Measurements from ENCODE around the gene HSH2D. TPM values are rescaled to one million over a fixed set of nuclear protein-coding genes. Genes with fewer than 3 reads are reported as not detected.
"Not testable (repeated sequence)": the region's sequence is repeated elsewhere in the genome, so short reads cannot be mapped to it uniquely, and the experiment has no call there.

HSH2D gene
- total RNA-seq, 4 donors from 2014 or later = 0.52 to 0.83 (median 0.75) TPM; not detected in 1

GRCh38 chr19:16098821-16099220, 44.7 kb upstream of the HSH2D start:
- DNase-seq (ENCODE audit: extremely low spot score) = no peak

GRCh38 chr19:16099314-16099965, 44.0 kb upstream of the HSH2D start:
- Histone ChIP-seq H3K4me1 (peaks cover 0 to 38% (median 34%) of the 10 kb centered on the region in 4 donors), H3K36me3 (peaks cover 74 to 100% (median 99%) of the 10 kb centered on the region in 4 donors), H3K27ac (replicated peaks in 1 of 4) (peak overlapping the region; percentile 64 to 100 (median 98))
- TF ChIP-seq POLR2AphosphoS5 (IDR thresholded peaks at IDR 0.05) = peak in 1 of 2 donors; percentile 6
- WGBS = 83% methylated on average over 8 of the region's 8 CpGs
- H3K9me3 ChIP-seq; H3K27me3 ChIP-seq; intact Hi-C loops (cut with DNase I); H3K4me3 ChIP-seq; DNase-seq (ENCODE audit: extremely low spot score): not testable (repeated sequence)

More at GRCh38 chr19:16098821-16099220, 44.7 kb upstream of the HSH2D start:
- no peaks in the 10 kb centered on the region for H3K27me3 ChIP-seq
- no peak for TF ChIP-seq POLR2AphosphoS5 (IDR thresholded peaks at IDR 0.05)
- TF ChIP-seq EP300 (IDR thresholded peaks at IDR 0.05) = no peak
- no peak for TF ChIP-seq POLR2A (IDR thresholded peaks at IDR 0.05; ENCODE audit: low read depth)
- no peak for TF ChIP-seq CTCF (IDR thresholded peaks at IDR 0.05)
- H3K27ac ChIP-seq (replicated peaks in 1 of 4) = peak overlapping the region; percentile 64 to 100 (median 98)
- peaks cover 0 to 44% (median 40%) of the 10 kb centered on the region in 4 donors for H3K4me1 ChIP-seq
- no peaks in the 10 kb centered on the region for H3K9me3 ChIP-seq
- H3K4me3 ChIP-seq = no peak overlapping the region
- H3K36me3 ChIP-seq = peaks cover 78 to 100% (median 99%) of the 10 kb centered on the region in 4 donors
- WGBS = 85% methylated on average over 6 of the region's 6 CpGs
- intact Hi-C loops (cut with DNase I) = no loop called here

GRCh38 chr19:16100524-16100923, 43.0 kb upstream of the HSH2D start:
- Histone ChIP-seq H3K4me1 (peaks cover 0 to 27% (median 24%) of the 10 kb centered on the region in 4 donors), H3K36me3 (peaks cover 63 to 98% (median 96%) of the 10 kb centered on the region in 4 donors), H3K27me3 (no peaks in the 10 kb centered on the region), H3K27ac (replicated peaks in 1 of 4) (peak overlapping the region in 2 of 4 donors; percentile 97 to 100), H3K4me3 (no peak overlapping the region), H3K9me3 (no peaks in the 10 kb centered on the region)
- no peak for DNase-seq (ENCODE audit: extremely low spot score)
- 84% methylated on average over 4 of the region's 4 CpGs for WGBS
- TF ChIP-seq CTCF (IDR thresholded peaks at IDR 0.05) (no peak), POLR2AphosphoS5 (IDR thresholded peaks at IDR 0.05) (no peak), EP300 (IDR thresholded peaks at IDR 0.05) (no peak)
- intact Hi-C loops (cut with DNase I) = no loop called here

- Histone ChIP-seq H3K4me3 (no peak overlapping the region), H3K9me3 (no peaks in the 10 kb centered on the region), H3K36me3 (peaks cover 39 to 58% (median 55%) of the 10 kb centered on the region in 4 donors), H3K27ac (replicated peaks in 1 of 4) (peak overlapping the region; percentile 13 to 69 (median 48)), H3K27me3 (no peaks in the 10 kb centered on the region), H3K4me1 (no peaks in the 10 kb centered on the region)
- DNase-seq (ENCODE audit: extremely low spot score) = no peak
- no peak for TF ChIP-seq EP300 (IDR thresholded peaks at IDR 0.05)
- no peak for TF ChIP-seq CTCF (IDR thresholded peaks at IDR 0.05)
- intact Hi-C loops (cut with DNase I) = no loop called here
- 90% methylated on average over 6 of the region's 6 CpGs for WGBS
These were observed 38.8 kb upstream of the HSH2D start for GRCh38 chr19:16104722-16105121.

- Histone ChIP-seq H3K27ac (replicated peaks in 1 of 4) (peak overlapping the region; percentile 13 to 69 (median 46)), H3K36me3 (peaks cover 25 to 44% (median 41%) of the 10 kb centered on the region in 4 donors), H3K4me3 (no peak overlapping the region), H3K27me3 (no peaks in the 10 kb centered on the region), H3K4me1 (peaks cover 3 to 8% (median 7%) of the 10 kb centered on the region in 4 donors), H3K9me3 (no peaks in the 10 kb centered on the region)
- no peak for TF ChIP-seq POLR2AphosphoS5 (IDR thresholded peaks at IDR 0.05)
- TF ChIP-seq CTCF (IDR thresholded peaks at IDR 0.05) = no peak
- no peak for TF ChIP-seq POLR2A (IDR thresholded peaks at IDR 0.05; ENCODE audit: low read depth)
- TF ChIP-seq EP300 (IDR thresholded peaks at IDR 0.05) = no peak
- DNase-seq (ENCODE audit: extremely low spot score) = no peak
- intact Hi-C loops (cut with DNase I) = no loop called here
- WGBS = 20% methylated on average over 3 of the region's 3 CpGs
These were observed 37.4 kb upstream of the HSH2D start for GRCh38 chr19:16106121-16106520.
